Measurements from ENCODE around the gene FBXW4. TPM values are rescaled to one million over a fixed set of nuclear protein-coding genes. Genes with fewer than 3 reads are reported as not detected.

Gene FBXW4
- total RNA-seq, 1 donor from 2014 or later = 21.9 TPM

DNA sequence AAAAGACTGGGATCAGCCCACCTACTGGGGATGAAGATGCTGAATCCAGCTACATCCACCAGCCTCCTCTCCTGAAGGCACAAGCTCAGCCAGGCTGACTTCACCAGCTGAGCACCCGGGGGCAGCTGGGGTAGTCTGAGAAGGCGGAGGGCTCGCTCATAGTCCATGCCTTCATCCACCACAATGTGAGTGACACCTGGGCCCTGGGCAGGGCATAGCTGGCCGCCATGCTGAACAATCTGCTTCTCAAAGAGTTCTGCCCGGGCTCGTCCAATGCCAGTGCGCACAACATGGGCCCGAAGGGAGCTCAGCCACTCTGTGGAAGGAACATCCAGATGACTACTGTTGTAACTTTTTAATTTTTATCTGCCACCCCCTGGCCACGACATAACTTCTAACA is 109.1 kb downstream of the FBXW4 start:
- Histone ChIP-seq H3K27ac (ENCODE audit: low read depth, low read length) (no peak overlapping the region), H3K9me3 (ENCODE audit: insufficient read depth, low read depth, low read length) (no peaks in the 10 kb centered on the region), H3K4me2 (ENCODE audit: low read length) (no peak overlapping the region), H3K36me3 (ENCODE audit: insufficient read depth, low read length) (no peaks in the 10 kb centered on the region), H3K79me2 (ENCODE audit: insufficient read depth, low read length) (peaks cover 17% of the 10 kb centered on the region), H3K4me3 (ENCODE audit: insufficient read depth, low read depth, low read length) (no peak overlapping the region), H3K4me1 (ENCODE audit: insufficient read depth, low read length) (peaks cover 16% of the 10 kb centered on the region), H3K9ac (ENCODE audit: low read length) (no peak overlapping the region), H3K27me3 (ENCODE audit: insufficient read depth, low read length) (no peaks in the 10 kb centered on the region), H4K20me1 (ENCODE audit: insufficient read depth, low read length) (no peaks in the 10 kb centered on the region), H2AFZ (ENCODE audit: low read depth, low read length) (no peak overlapping the region)
- FAIRE-seq = no peak
- TF ChIP-seq, protein P1, sequence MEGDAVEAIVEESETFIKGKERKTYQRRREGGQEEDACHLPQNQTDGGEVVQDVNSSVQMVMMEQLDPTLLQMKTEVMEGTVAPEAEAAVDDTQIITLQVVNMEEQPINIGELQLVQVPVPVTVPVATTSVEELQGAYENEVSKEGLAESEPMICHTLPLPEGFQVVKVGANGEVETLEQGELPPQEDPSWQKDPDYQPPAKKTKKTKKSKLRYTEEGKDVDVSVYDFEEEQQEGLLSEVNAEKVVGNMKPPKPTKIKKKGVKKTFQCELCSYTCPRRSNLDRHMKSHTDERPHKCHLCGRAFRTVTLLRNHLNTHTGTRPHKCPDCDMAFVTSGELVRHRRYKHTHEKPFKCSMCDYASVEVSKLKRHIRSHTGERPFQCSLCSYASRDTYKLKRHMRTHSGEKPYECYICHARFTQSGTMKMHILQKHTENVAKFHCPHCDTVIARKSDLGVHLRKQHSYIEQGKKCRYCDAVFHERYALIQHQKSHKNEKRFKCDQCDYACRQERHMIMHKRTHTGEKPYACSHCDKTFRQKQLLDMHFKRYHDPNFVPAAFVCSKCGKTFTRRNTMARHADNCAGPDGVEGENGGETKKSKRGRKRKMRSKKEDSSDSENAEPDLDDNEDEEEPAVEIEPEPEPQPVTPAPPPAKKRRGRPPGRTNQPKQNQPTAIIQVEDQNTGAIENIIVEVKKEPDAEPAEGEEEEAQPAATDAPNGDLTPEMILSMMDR (IDR thresholded peaks at IDR 0.05; ENCODE audit: insufficient read depth, low read depth, low read length) = no peak
- no peak for TF ChIP-seq EZH2 (IDR thresholded peaks at IDR 0.05; ENCODE audit: insufficient read depth, low read length)
- Mint-ChIP-seq H3K4me1 (ENCODE audit: low read depth, unreplicated experiment) (peaks cover 12% of the 10 kb centered on the region), H3K27me3 (ENCODE audit: low read depth, unreplicated experiment) (no peaks in the 10 kb centered on the region), H3K4me3 (ENCODE audit: unreplicated experiment) (no peak overlapping the region), H3K9me3 (ENCODE audit: unreplicated experiment) (no peaks in the 10 kb centered on the region), H3K27ac (ENCODE audit: unreplicated experiment) (peak overlapping the region; percentile 13), H3K36me3 (ENCODE audit: low read depth, unreplicated experiment) (peaks cover 11% of the 10 kb centered on the region)
- DNase-seq (ENCODE audit: low read depth) = no peak

DNA sequence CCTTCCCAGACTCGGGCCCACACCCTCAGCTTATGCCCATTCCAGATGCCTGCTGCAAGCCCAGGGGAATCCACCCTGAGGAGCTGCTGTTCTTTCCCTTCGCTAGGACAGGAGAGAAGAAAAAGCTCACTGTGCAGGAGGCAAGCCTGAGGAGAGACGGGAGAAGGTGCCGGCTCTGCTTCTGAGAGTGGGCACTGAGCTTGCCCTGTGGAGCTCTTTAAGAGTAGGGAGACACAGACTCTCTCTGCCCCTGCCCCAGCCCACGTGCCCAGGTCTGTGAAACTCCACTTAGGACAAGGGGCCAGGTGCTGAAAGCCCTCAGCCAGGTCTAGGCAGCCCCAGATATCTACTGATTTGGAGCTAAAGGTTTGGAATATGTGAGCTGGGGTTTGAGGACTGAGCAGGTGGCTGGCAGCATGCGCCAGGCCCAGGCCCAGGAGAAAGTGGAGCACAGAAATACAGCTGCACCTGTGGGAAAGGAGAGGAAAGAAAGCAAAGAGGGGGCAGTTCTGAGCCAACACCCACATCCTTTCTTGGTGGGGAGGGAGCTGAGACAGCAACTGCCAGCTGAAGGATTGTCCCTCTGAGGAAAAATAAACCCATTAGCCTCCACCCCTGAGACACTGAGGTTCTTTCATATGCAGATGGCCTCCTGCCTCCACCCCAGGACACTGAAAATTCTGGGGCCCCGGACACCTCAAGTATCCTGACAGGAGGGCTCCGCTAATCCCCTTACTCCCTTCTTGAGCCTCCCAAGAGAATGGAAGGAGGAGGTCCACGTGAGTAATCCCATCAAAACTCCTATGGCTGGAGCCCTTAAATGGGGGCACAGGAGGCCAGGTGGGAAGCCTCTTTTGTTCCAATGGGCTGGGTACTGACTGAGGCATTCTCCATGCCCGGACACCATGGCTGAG is 114.2 kb downstream of the FBXW4 start:
- Histone ChIP-seq H3K9me3 (ENCODE audit: insufficient read depth, low read depth, low read length) (no peaks in the 10 kb centered on the region), H3K79me2 (ENCODE audit: insufficient read depth, low read length) (no peaks in the 10 kb centered on the region), H3K27me3 (ENCODE audit: insufficient read depth, low read length) (no peaks in the 10 kb centered on the region), H3K9ac (ENCODE audit: low read length) (no peak overlapping the region), H3K4me3 (ENCODE audit: insufficient read depth, low read depth, low read length) (no peak overlapping the region), H3K27ac (ENCODE audit: low read depth, low read length) (no peak overlapping the region), H2AFZ (ENCODE audit: low read depth, low read length) (no peak overlapping the region), H3K4me1 (ENCODE audit: insufficient read depth, low read length) (no peaks in the 10 kb centered on the region), H3K4me2 (ENCODE audit: low read length) (no peak overlapping the region), H4K20me1 (ENCODE audit: insufficient read depth, low read length) (no peaks in the 10 kb centered on the region), H3K36me3 (ENCODE audit: insufficient read depth, low read length) (no peaks in the 10 kb centered on the region)
- peaks cover 23% of the 10 kb centered on the region for H3K36me3 Mint-ChIP-seq (ENCODE audit: low read depth, unreplicated experiment)
- TF ChIP-seq, protein P1 (IDR thresholded peaks at IDR 0.05; ENCODE audit: insufficient read depth, low read depth, low read length) = no peak
- no peak for TF ChIP-seq EZH2 (IDR thresholded peaks at IDR 0.05; ENCODE audit: insufficient read depth, low read length)
- FAIRE-seq (no peak), DNase-seq (ENCODE audit: low read depth) (no peak)
- no peaks in the 10 kb centered on the region for H3K27me3 Mint-ChIP-seq (ENCODE audit: low read depth, unreplicated experiment)
- no peak overlapping the region for H3K4me3 Mint-ChIP-seq (ENCODE audit: unreplicated experiment)
- H3K4me1 Mint-ChIP-seq (ENCODE audit: low read depth, unreplicated experiment) = peaks cover 2% of the 10 kb centered on the region
- no peak overlapping the region for H3K27ac Mint-ChIP-seq (ENCODE audit: unreplicated experiment)
- no peaks in the 10 kb centered on the region for H3K9me3 Mint-ChIP-seq (ENCODE audit: unreplicated experiment)

DNA sequence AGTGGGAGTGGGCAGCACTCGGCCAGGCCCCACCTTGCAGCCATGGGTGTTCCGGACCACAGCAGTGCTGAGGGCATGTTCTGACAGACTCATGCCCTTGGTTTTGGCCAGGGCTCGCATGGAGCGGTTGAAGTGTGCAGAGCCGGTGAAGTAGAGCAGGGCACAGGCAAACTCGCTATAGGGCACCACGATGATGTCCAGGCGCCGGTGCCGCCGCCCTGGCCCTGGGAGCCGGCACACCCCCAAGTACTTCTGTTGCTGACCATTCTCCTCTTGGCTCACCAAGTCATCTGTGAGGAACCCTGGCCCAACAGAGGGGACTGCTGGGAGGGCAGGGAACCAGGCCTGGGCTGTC is 115.5 kb downstream of the FBXW4 start:
- no peak overlapping the region for H3K27ac Mint-ChIP-seq (ENCODE audit: unreplicated experiment)
- no peak overlapping the region for H2AFZ ChIP-seq (ENCODE audit: low read depth, low read length)
- no peaks in the 10 kb centered on the region for H3K4me1 ChIP-seq (ENCODE audit: insufficient read depth, low read length)
- no peaks in the 10 kb centered on the region for H3K4me1 Mint-ChIP-seq (ENCODE audit: low read depth, unreplicated experiment)
- no peak overlapping the region for H3K27ac ChIP-seq (ENCODE audit: low read depth, low read length)
- H3K36me3 Mint-ChIP-seq (ENCODE audit: low read depth, unreplicated experiment) = peaks cover 21% of the 10 kb centered on the region
- no peak for DNase-seq (ENCODE audit: low read depth)
- no peaks in the 10 kb centered on the region for H3K9me3 ChIP-seq (ENCODE audit: insufficient read depth, low read depth, low read length)
- no peaks in the 10 kb centered on the region for H3K79me2 ChIP-seq (ENCODE audit: insufficient read depth, low read length)
- no peaks in the 10 kb centered on the region for H3K27me3 ChIP-seq (ENCODE audit: insufficient read depth, low read length)
- H3K4me2 ChIP-seq (ENCODE audit: low read length) = no peak overlapping the region
- no peaks in the 10 kb centered on the region for H3K9me3 Mint-ChIP-seq (ENCODE audit: unreplicated experiment)
- H3K36me3 ChIP-seq (ENCODE audit: insufficient read depth, low read length) = no peaks in the 10 kb centered on the region
- no peaks in the 10 kb centered on the region for H3K27me3 Mint-ChIP-seq (ENCODE audit: low read depth, unreplicated experiment)
- TF ChIP-seq EZH2 (IDR thresholded peaks at IDR 0.05; ENCODE audit: insufficient read depth, low read length) = no peak
- TF ChIP-seq, protein P1 (IDR thresholded peaks at IDR 0.05; ENCODE audit: insufficient read depth, low read depth, low read length) = no peak
- no peak overlapping the region for H3K4me3 Mint-ChIP-seq (ENCODE audit: unreplicated experiment)
- H3K9ac ChIP-seq (ENCODE audit: low read length) = no peak overlapping the region
- no peak for FAIRE-seq
- no peak overlapping the region for H3K4me3 ChIP-seq (ENCODE audit: insufficient read depth, low read depth, low read length)
- H4K20me1 ChIP-seq (ENCODE audit: insufficient read depth, low read length) = no peaks in the 10 kb centered on the region

Measured in astrocyte (in vitro differentiated cells and primary cell).